AG04449 (cell line): Measurements from ENCODE around the gene TSPAN9.

Source experiments
- CTCF ChIA-PET: fragments of 350-600 bp; formaldehyde crosslinking; extraction: SDS; loops from one replicate; lab custom pipeline; 2021; ENCODE audit warnings: antibody characterized with exemption; lab: Yijun Ruan, JAX
- POLR2A ChIA-PET: fragments of 400-600, 350-600 bp; formaldehyde crosslinking; extraction: SDS; loops from one replicate; lab custom pipeline; 2020; ENCODE audit warnings: antibody characterized with exemption, inconsistent platforms; lab: Yijun Ruan, JAX
- DNase-seq: peaks from one replicate; pipeline ENCODE4 v3.0.0-alpha.2; 2010; ENCODE audit warnings: low read depth, low spot score
- H3K4me3 ChIP-seq: 2 replicates; pipeline ENCODE4 v1.5.1; 2011; ENCODE audit warnings: low read depth, mild to moderate bottlenecking, control low read depth, low read length
- CTCF ChIP-seq: IDR thresholded peaks from one replicate; pipeline ENCODE4 v1.5.1; 2011; ENCODE audit warnings: mild to moderate bottlenecking, moderate library complexity, low read length, control low read depth, inconsistent platforms; ENCODE audit not compliant: insufficient read depth; ENCODE audit errors: missing control alignments

Gene TSPAN9

GRCh38 chr12:3195859-3196483, 118.8 kb downstream of the TSPAN9 start:
- POLR2A ChIA-PET = no interaction called here
- CTCF ChIA-PET = interaction anchor here (0.8 to 2.0 kb wide), 7 partner anchors 9 to 154 kb away, joined by 3 to 11 read pairs (median 4); no protein-coding TSS in a partner anchor
- TF ChIP-seq CTCF = no peak
- no peak overlapping the region for H3K4me3 ChIP-seq
- no peak for DNase-seq

GRCh38 chr12:3196488-3196887, 119.3 kb downstream of the TSPAN9 start:
- H3K4me3 ChIP-seq = no peak overlapping the region
- ChIA-PET CTCF (interaction anchor here (0.8 to 2.0 kb wide), 7 partner anchors 9 to 154 kb away, joined by 3 to 11 read pairs (median 4); no protein-coding TSS in a partner anchor), POLR2A (no interaction called here)
- no peak for TF ChIP-seq CTCF
- DNase-seq = no peak

- H3K4me3 ChIP-seq = no peak overlapping the region
- no peak for TF ChIP-seq CTCF
- ChIA-PET POLR2A (no interaction called here), CTCF (interaction anchor here (1.2 to 1.7 kb wide), 5 partner anchors 10 to 155 kb away, joined by 4 to 7 read pairs (median 4); no protein-coding TSS in a partner anchor)
- DNase-seq = no peak
Measured at GRCh38 chr12:3197131-3197818, 120.1 kb downstream of the TSPAN9 start.

GRCh38 chr12:3199551-3200031, 122.4 kb downstream of the TSPAN9 start:
- TF ChIP-seq CTCF = peak; percentile 8
- CTCF ChIA-PET = interaction anchor here (0.9 to 10.3 kb wide), 7 partner anchors 8 to 126 kb away, joined by 3 to 131 read pairs (median 4); no protein-coding TSS in a partner anchor
- H3K4me3 ChIP-seq = peak overlapping the region; percentile 57
- POLR2A ChIA-PET = interaction anchor here (0.8 kb wide), 1 partner anchor 62 kb away, joined by 3 read pairs; no protein-coding TSS in a partner anchor
- no peak for DNase-seq

- no peak for DNase-seq
- POLR2A ChIA-PET = no interaction called here
- H3K4me3 ChIP-seq = peak overlapping the region; percentile 57
Measured at GRCh38 chr12:3200032-3200617, 122.9 kb downstream of the TSPAN9 start.

More at GRCh38 chr12:3200032-3200617, 122.9 kb downstream of the TSPAN9 start:
- CTCF ChIA-PET = interaction anchor here (1.1 to 10.3 kb wide), 7 partner anchors 10 to 127 kb away, joined by 3 to 131 read pairs (median 4); no protein-coding TSS in a partner anchor
- TF ChIP-seq CTCF = no peak
